GM13976 (cell line): ENCODE data around the gene HEXIM1.
A peak's percentile ranks its signal among the peaks of the same experiment; 100 is the strongest.

Experiments used
- DNase-seq: peaks from one replicate; pipeline ENCODE4 v3.0.0; 2012; ENCODE audit warnings: low spot score
- CTCF ChIP-seq: IDR thresholded peaks from 2 replicates; pipeline ENCODE4 v1.5.1; 2012; ENCODE audit warnings: borderline replicate concordance, mild to moderate bottlenecking; ENCODE audit not compliant: insufficient read depth; ENCODE audit errors: extremely low read depth, missing control alignments, control extremely low read depth
- in situ Hi-C: fragments of 300-500 bp; cut with MboI; formaldehyde crosslinking; loops from one replicate; pipeline ENCODE4 v1.12.0; 2022; ENCODE audit warnings: low sequenced_read_pairs, mixed read lengths, inconsistent platforms; ENCODE audit not compliant: unreplicated experiment

The HEXIM1 gene

GRCh38 chr17:45170280-45170930, 22.1 kb downstream of the HEXIM1 start:
- in situ Hi-C loops: no loop called here
- no peak for DNase-seq
- no peak for TF ChIP-seq CTCF

- in situ Hi-C loops: no loop called here
- TF ChIP-seq CTCF: no peak
- no peak for DNase-seq
These were observed 22.7 kb downstream of the HEXIM1 start for GRCh38 chr17:45170931-45171337.

- in situ Hi-C loops: no loop called here
- TF ChIP-seq CTCF: no peak
- DNase-seq: no peak
These were observed 23.3 kb downstream of the HEXIM1 start for GRCh38 chr17:45171338-45172231.

- in situ Hi-C loops: no loop called here
- no peak for TF ChIP-seq CTCF
- no peak for DNase-seq
These were observed 23.9 kb downstream of the HEXIM1 start for GRCh38 chr17:45172232-45172540.

GRCh38 chr17:45172541-45173286, 24.4 kb downstream of the HEXIM1 start:
- TF ChIP-seq CTCF: no peak
- in situ Hi-C loops: no loop called here
- peak; percentile 62 for DNase-seq

- DNase-seq: no peak
- in situ Hi-C loops: no loop called here
- TF ChIP-seq CTCF: no peak
These were observed 27.5 kb downstream of the HEXIM1 start for GRCh38 chr17:45175759-45176115.
